GM21529 (cell line): ENCODE data around the gene EXOC4.
"Not testable (repeated sequence)": the region's sequence is repeated elsewhere in the genome, so short reads cannot be mapped to it uniquely, and the experiment has no call there.

Experiments
- ATAC-seq: cut with Tn5 transposase; IDR thresholded peaks from one replicate; pipeline ENCODE4 v1.9.1; 2021; ENCODE audit not compliant: unreplicated experiment

The EXOC4 gene

GRCh38 chr7:134046594-134047128, 793.8 kb downstream of the EXOC4 start:
- ATAC-seq, result no peak

- no peak for ATAC-seq
These were observed 794.8 kb downstream of the EXOC4 start for GRCh38 chr7:134047675-134048074.

GRCh38 chr7:134048166-134048565, 795.3 kb downstream of the EXOC4 start:
- ATAC-seq, result no peak

GRCh38 chr7:134051020-134051419, 798.1 kb downstream of the EXOC4 start:
- peak; percentile 52 for ATAC-seq

- ATAC-seq, result no peak
These were observed 803.9 kb downstream of the EXOC4 start for GRCh38 chr7:134056816-134057215.

GRCh38 chr7:134058521-134058920, 805.6 kb downstream of the EXOC4 start:
- no peak for ATAC-seq

GRCh38 chr7:134058980-134059379, 806.1 kb downstream of the EXOC4 start:
- no peak for ATAC-seq

- no peak for ATAC-seq
These were observed 807.0 kb downstream of the EXOC4 start for GRCh38 chr7:134059921-134060320.

- no peak for ATAC-seq
These were observed 808.0 kb downstream of the EXOC4 start for GRCh38 chr7:134060874-134061273.

- no peak for ATAC-seq
These were observed 809.6 kb downstream of the EXOC4 start for GRCh38 chr7:134062460-134062859.

- no peak for ATAC-seq
These were observed 812.5 kb downstream of the EXOC4 start for GRCh38 chr7:134065415-134065814.

- ATAC-seq, result no peak
These were observed 814.3 kb downstream of the EXOC4 start for GRCh38 chr7:134067164-134067563.

GRCh38 chr7:134068670-134069069, 815.8 kb downstream of the EXOC4 start:
- ATAC-seq, result no peak

- no peak for ATAC-seq
These were observed 816.3 kb downstream of the EXOC4 start for GRCh38 chr7:134069187-134069586.

- ATAC-seq, result no peak
These were observed 817.8 kb downstream of the EXOC4 start for GRCh38 chr7:134070673-134071072.

- ATAC-seq, result peak; percentile 89
These were observed 818.8 kb downstream of the EXOC4 start for GRCh38 chr7:134071355-134072331.

GRCh38 chr7:134073276-134073675, 820.4 kb downstream of the EXOC4 start:
- ATAC-seq, result no peak

GRCh38 chr7:134075799-134076198, 822.9 kb downstream of the EXOC4 start:
- ATAC-seq, result no peak

GRCh38 chr7:134077560-134077959, 824.7 kb downstream of the EXOC4 start:
- ATAC-seq, result not testable (repeated sequence)

GRCh38 chr7:134078991-134079390, 826.1 kb downstream of the EXOC4 start:
- ATAC-seq, result no peak

- no peak for ATAC-seq
These were observed 828.8 kb downstream of the EXOC4 start for GRCh38 chr7:134081695-134082094.

GRCh38 chr7:134083766-134084487, 831.0 kb downstream of the EXOC4 start:
- ATAC-seq, result no peak
